Stimulated activated CD8-positive, alpha-beta memory T cell treated with anti-CD3 and anti-CD28 coated beads, Interleukin-15, amount 100 ng/mL, for 24 hours (primary cell): ENCODE results near the gene RPS23.
A peak's percentile ranks its signal among the peaks of the same experiment; 100 is the strongest.

Experiments used
- DNase-seq: peaks from one replicate; pipeline ENCODE4 v3.0.0-alpha.2; 2020; ENCODE audit warnings: low read depth

Gene RPS23

DNA sequence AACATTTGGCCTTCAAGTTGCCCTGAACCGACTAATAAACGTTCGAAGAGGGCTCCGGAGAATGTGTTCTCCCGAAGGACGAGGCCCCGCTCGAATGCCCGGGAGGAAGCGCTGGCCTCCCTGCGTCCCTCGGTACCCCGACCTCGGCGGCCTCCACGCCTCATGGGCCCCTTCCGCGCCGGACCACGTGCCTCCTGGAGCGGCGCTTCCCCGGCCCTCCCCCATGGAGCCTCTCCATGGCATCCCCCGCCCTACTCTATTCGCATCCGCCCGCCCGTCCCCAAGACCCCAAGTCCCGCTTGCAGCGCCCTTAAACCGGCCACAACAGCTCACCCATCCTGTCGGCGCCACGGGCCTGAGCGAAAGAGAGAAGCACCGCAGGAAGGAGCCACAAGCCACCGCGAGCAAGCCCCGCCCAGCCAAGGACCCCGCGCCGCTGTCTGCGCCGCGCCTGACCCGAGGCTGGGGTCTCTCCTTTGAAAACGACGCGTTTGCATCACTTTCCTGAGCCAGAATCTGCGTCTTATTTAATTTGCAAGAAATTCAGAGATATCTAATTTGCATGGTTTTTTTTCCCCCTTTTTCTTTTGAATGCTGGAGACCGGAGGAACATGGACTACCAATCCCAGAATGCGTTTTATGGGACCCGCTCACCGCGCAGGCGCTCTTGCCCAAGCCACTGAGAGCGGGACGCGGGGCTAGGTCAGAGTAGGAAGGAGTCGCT, at the start of gene RPS23:
TSS of gene RPS23 (minus strand) at position 368 of the 724 bp plus-strand sequence. CDS start at position 337, 31 bp downstream.
- DNase-seq, result peak; percentile 79

DNA sequence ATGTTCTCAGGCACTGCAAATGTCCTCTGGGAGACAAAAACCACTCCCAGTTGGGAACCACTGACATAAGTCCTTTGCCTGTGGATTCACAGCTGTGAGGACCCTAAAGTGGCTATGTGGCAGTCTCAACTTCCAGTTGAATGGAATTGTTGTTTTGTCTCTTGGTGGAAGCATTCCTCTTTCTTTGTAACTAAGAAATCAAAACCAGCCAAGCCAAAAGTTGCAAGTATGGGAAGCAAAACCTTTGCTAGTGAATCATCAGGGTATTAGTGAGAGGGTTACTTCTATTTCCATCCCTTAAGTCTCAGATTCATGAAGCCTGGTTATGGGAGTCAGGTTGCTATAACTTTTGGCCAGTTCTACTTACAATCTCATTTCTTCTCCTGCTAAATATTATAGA, 49.8 kb upstream of the RPS23 start:
- no peak for DNase-seq

DNA sequence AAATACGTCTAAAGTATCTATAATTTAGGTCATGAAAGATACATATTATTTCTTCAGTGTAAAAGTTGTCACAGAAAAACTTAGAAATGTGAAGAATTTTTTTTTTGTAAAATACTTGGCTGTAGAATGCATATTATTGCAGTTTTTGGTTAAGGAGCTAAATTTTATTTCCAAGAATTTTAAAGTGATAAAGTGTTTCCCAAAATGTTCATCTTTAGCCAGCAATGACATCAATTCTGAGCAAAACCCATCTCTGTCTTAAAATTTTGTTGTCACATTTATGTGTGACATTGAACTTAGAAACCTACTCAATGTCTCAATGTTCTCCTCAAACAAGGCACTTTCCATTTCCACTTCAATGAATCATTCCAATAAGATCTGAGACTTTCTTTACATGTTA, 47.8 kb upstream of the RPS23 start:
- no peak for DNase-seq

DNA sequence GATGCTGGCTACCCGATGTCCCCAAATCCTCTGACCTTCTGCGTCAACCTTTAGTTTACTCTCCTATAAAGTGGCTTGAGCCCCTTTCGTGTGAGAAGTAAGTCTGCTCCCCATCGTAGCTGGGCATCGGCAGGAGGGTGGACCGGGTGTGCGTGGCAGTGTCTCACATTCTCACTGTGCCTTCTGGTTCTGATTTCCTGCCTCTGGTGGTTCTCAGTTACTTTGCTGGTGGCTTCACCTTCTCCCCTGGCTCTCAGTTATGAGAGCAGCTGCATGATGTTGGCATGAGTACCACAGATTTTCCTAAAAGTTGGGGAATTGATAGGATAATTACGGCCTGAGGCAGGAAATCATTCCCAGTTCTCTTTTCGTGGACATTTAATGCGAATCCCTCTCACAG, 47.0 kb upstream of the RPS23 start:
- DNase-seq, result no peak

DNA sequence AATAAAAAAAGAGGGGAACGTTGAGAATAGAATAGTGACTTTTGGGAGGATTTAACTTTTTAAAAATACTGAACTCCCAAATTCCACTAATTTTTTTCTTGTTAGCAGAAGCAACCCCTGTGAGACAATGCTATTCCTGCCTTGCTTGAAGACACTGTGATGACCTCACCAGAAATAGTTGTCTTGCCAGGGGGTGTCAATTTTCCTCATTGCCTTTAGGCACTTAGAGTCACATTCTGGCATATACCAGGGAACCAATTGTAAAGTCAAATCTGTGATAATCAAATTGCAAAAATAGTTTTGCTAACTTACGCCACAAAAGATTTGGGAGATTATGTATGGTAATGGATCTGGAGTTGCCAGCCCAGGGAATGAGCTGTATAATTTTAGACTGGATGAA, 42.8 kb upstream of the RPS23 start:
- DNase-seq, result no peak

DNA sequence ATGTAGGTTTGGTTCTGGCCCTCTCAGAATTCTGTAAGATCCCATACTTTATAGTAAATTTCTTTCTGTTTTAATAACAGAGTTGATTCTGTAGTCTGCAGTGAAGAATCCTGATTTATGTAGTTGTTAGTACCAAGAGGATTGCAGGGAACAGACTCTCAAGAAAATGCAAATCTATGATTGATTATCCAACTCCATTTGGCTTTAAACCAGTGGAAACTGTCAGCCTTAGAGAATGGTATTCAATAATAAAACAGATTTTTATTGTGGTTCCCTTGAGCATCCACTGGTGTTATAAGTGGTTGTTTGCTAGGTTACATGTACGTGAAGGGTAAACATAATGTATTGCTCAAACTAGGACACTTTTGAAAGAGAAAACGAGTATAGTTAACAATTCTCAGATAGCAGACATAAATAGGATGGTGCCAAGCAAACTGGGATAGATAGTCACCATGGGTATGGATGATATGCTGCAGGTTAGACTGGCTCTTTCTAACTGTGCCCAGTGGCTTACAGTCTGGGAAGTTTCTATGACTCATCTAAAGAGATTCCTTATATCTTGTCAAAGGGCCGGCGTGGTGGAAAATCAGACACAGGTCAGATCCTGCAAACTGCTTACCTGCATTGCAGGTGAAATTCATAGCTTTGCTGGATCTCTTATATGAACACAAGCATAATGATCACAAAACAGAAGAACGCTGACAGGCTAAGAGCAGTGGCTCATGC, 41.7 kb upstream of the RPS23 start:
- DNase-seq, result no peak

DNA sequence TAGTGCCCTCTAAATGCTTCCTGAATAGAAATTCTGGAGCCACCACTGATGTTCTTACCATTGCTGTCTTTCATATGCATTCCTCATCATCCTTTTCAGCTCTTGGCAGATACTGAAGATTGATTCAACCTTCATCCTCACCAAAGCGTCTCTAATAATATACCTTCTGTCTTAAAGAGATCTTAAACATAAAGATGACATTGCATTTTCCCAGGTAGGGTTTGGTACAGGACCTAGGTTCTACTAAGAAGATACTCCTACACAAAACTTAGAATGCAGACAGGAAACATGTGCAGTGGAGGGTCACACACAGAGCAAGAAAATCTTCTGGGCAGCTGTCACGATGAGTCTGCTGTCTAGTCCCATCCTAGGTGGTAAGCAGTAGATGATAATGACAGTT, 41.0 kb upstream of the RPS23 start:
- no peak for DNase-seq

DNA sequence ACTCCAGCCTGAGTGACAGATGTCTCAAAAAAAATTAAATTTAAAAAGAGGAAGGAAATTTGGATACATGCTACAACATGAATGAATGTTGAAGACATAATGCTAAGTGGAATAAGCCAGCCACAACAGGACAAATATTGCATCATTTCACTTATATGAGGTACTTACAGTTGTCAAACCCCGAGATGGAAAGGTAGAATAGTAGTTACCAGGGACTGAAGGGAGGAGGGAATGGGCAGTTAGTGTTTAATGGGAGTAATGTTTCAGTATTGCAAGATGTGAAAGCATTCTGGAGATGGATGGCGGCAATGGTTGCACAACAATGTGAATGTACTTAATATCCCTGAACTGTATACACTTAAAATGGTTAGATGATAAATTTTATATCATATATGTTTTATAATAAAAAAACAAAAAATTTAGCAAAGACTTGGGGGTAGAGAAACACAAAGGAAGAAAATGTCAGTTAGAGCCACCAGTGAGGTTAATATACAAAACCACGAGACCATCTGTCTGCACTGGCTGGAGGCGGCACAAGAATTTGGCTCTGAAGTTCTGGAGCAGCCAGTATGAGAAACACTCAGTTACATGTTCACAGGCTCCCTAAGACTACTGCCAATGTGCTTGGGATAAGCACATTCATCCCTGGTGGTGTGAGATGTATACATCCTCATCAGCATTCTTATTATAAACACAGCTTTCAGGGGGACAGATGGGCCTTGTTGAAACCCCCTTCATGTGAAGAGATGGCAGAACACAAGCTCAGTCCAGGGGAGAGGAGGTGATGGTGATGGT, 37.0 kb upstream of the RPS23 start:
- no peak for DNase-seq

DNA sequence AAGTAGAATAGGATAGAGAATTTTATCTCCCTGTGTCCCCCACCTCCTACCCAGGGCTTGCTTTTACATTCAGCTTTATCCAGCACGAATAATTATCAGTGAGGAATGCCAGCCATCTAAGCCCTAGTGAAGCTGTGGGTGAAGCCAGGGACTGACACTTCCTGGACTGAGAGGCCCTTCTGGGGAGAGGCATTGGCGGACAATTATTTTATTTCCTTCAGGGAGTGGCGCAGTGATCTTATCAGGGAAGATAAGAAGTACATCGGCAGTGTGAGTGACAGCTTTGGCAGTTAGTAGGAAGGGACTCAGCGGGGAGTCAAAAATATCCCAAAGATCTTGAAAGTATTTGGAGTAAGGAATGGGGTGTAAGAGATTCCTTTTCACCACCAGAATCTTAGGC, 34.9 kb upstream of the RPS23 start:
- no peak for DNase-seq

DNA sequence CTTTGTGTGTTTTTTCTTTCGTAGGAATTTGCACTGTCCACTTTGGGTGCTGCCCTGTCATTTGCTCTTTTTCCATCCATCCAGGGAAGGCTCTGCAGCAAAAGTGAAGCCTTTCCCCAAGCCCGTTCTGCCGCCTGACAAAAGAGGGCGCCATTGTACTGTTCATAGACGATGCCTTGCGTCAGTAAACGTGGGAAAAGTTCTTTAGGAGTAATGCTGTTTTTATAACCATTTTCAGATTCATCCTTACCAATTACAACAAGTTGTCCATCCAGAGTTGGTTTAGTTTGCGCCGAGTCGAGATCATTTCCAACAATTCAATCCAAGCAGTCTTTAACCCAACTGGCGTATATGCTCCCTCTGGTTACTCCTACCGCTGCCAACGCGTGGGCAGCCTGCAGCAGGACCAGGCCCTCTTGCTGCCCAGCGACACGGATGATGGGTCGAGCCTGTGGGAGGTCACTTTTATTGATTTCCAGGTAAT, 34.3 kb upstream of the RPS23 start:
- no peak for DNase-seq

DNA sequence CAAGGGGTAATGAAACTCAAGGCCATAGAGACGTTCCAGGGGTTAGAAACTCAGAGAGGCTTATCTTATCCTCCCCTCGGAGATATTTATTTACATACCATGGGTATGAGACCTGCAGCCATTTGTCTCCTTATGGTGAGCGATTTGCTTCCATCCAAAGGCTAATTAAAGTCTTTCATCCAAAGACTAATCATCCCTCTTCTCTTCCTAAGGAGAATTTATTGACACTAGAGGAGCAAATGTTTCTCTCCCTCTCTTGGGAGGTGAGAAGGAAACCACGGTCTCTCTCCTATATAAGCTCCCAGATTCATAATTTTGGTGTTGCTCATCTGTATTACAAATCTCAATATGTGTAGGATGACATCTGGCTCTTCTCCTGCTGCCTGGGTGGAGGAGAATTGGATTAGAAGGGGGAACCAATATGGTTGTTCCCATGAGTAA, 31.0 kb upstream of the RPS23 start:
- no peak for DNase-seq

DNA sequence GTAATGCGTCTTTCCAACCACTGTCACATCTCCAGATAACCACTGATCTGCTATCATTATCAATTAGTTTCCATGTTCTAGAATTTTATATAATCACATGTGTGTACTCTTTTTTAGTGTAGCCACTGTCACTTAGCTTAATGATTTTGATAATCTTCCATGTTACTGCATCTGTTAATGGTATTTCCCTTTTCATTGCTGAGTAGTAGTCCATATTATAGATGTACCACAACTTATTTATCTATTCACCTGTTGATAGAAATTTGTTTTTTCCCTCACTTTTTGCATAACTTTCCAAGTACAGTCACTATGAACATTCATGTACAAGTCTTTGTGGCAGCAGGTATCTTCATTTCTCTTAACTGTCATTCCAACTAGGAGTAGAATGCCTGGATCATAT, 30.3 kb upstream of the RPS23 start:
- no peak for DNase-seq

DNA sequence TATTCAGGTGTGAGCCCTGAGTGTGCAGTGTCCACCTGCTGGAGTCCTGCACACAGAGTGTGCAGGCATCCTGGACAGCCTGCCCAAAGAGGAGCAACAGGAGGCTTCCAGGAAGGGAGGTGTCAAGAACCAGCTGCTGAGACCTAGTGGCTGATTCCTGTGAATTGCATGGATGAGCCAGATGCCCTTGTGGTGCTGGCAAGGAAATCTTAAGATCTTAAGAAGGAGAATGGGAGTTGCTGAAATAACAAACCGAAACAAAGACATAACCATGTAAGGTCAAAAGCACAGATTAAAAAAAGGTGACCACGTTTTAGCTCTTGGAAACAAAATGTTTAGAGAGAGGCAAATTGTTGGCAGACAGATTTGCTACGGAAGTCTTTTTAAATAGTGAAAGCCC, 29.3 kb upstream of the RPS23 start:
- DNase-seq, result no peak

DNA sequence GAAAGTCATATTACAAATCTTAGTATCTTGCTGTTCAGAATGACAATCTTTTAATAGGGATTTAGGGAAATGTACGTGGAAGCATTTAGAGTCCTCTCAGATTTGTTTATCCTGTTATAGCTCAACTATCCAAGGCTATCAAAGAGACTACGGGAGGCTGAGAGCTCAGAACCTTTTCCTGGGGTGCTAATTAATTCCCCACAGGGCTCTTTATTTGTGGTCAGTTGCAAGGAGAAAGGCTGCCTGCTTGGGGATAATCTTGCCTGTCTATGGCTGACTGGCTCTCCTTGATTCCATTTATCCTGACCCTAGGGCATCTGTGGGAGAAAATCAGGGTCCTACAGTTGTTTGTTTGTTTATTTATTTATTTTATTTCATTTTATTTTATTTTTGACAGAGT, 28.0 kb upstream of the RPS23 start:
- DNase-seq, result no peak

DNA sequence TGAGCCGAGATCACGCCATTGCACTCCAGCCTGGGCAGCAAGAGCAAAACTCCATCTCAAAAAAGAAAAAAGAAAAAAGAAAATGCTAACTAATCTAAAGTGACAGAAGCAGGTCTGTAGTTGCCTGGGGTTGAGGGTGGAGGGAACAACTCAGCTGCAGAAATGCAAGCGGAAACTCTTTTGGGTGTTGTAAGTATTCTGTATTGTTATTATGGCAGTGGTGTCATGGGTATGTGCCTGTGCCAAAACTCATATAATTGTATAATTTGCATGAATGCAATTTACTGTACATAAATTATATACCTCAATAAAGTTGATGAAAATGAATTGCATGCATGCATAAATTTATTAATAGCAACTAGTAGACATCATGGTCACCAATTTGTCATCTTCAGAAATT, 23.0 kb upstream of the RPS23 start:
- no peak for DNase-seq

DNA sequence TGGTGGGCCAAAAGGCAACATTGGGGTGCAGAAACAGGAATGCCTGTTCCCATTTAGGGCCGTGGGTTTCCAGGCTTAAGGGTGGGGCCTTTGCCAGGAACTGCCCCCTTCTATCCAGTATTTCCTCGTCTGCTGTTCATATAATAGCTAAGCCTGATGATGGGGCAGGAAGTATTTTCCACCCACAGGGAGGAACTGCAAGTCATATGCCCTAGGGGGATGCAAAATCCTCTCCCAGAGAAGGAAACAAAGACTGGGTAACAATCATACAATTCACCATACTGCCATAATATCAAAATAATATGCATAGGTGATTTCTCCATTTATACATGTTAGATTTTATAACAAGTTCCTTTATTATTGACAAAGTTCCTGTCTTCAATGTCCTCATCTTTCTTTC, 20.5 kb upstream of the RPS23 start:
- DNase-seq, result no peak

DNA sequence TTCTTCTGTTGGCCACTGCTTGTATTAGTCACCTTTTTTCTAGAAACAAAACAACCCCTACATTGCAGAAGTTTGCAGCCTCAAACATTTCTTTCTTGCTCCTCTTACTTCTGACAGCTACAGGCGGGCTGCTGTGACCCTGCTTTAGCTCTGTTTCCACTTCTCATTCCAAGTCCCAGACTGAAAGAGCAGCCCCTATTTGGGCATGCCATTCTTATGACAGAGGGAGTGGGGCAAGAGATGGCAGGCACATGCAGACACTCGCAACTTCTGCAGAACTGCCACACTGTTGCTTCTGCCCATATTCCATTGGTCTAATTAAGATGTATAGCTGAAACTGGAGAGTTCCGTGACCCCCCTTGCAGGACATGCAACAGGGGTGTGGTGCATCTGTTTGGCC, 19.6 kb upstream of the RPS23 start:
- DNase-seq, result no peak

DNA sequence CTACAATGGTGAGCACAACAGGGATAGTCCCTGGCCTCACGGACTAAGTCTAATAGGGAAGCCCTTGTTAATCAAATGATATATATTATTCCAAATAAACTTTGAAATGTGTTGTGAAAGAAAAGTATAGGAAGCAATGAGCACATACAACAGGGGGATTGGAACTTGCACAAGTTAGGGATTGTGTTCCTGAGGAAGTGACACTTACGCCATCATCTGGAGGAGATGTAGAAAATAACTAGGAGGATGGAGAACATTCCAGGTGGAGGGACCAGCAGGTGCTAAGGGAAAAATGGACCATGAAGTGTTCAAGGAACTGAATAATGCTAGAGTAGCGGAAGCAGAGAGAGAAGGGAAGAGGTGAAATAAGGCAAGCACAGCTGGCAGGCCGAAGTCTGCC, 18.8 kb upstream of the RPS23 start:
- no peak for DNase-seq

DNA sequence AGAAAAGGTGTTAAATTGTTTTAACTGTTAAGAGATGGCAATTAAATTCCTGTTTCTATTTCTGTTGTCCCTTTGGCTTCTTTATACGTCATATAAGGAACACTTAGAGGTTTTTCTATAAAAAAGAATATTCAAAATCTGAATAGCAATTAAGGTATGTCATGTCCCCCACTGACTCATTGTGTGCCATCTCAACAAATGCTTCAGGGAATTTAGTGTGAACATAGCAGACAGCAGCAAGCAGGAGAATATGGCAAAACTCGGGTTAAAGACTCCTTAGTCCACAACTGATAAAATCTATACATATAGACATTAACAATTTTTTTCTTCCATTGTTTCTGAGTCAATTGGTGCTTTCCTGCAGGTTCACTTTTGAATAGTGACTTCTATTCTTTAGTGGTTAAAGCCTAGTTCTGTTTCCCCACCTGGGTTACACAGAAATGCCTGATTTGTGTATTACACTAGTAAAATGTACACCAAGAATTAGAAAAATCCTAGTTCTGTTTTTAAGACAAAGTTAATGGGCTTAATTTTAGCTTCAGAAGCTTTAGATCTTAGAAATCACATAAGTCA, 17.9 kb upstream of the RPS23 start:
- DNase-seq, result no peak

DNA sequence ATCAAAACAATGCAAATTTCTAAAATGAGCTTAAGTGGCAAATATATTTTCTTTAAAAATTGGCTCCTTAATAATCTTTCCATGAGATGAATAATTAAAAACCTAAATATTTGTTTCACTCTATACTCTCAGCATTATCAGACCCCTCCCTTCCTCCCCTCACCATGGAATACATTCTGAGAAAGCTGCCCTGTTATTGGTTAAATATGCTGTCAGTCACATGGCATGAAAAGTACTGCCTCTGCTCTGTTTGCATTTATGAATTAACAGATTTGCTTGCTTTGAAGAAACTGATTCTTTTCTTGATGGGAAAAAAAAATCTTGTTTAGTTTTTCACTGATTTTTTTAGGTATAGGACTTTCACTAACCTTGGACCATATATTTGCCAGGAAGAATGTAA, 17.0 kb upstream of the RPS23 start:
- no peak for DNase-seq

DNA sequence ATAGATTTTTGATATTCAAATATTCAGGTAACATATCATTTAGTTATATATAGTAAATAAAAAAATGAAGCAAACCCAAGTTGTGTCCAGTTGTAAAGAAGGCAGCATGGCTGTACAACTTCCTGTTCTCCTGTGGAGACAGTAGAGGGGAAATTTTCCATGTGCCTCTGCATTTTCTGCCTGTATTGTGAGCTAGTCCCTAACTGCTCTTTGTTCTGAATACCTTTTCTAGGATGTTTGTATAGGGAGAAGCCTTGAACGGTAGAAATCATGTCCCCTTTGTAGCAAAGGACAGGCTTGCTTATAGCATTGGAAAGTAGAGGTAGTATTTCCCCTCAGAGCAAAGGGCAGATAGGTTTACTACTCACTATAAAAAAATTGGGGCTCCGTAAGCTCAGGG, 13.3 kb upstream of the RPS23 start:
- DNase-seq, result no peak

DNA sequence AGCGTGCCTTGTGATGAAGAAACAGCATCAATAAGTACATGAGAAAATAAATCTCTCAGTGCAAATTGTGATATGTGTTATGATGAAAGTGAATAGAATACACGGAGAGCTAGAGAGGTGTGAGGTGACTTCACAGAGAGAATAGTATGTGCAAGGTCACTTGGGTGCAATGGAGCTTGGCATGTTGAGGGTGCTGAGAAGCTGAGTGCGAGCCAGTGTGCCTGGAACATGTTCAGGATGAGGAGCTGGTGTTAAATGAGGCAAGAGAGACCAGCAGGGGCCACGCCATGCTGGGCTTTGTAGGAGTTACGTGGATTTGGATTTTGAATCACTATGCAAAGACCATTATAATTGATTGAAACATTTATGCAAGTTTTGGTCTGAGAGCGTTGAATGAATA, 12.8 kb upstream of the RPS23 start:
- DNase-seq, result no peak

DNA sequence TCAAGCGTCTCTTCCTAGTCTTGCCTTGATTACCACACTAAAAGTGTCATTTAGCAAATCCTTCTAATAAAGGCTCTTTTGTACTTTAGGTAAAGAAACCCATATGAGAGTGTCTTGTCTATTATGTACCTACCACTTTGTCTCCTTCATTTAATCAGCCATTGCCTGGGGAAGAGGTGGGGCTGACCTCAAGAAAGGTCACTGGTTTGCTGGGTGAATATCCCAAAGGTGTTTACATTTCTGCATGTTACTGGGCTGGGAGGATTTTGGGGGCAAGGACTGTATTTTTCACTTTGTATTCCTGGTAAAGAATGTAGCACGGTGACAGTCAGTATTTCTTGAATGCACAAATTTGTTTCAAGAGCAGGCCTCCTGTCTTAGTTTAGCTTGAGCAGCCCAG, 11.9 kb upstream of the RPS23 start:
- no peak for DNase-seq
